SK-N-SH (cell line): Measurements from ENCODE around the gene RAB11B. TPM values are rescaled to one million over a fixed set of nuclear protein-coding genes. Genes with fewer than 3 reads are reported as not detected.

Experiments
- CTCF ChIA-PET: fragments of 300-600, 350-600 bp; formaldehyde crosslinking; extraction: SDS; loops from one replicate; lab custom pipeline; 2021; lab: Yijun Ruan, JAX
- POLR2A ChIA-PET: fragments of 350-600 bp; sonication (Branson Sonifier 250); formaldehyde crosslinking; extraction: SDS; loops from one replicate; lab custom pipeline; 2020; ENCODE audit warnings: antibody characterized with exemption, inconsistent platforms; lab: Yijun Ruan, JAX
- DNase-seq: peaks from one replicate; pipeline ENCODE4 v3.0.0; 2012
- H2AFZ ChIP-seq: fragments of 200-600 bp; sonication (generic); 2 replicates; pipeline ENCODE4 v1.8.1; 2016; ENCODE audit warnings: antibody characterized with exemption, mild to moderate bottlenecking, low read depth
- H3F3A ChIP-seq: fragments of 200-600 bp; sonication (generic); replicated peaks from 2 replicates; pipeline ENCODE3; 2016; ENCODE audit warnings: antibody characterized with exemption, mild to moderate bottlenecking; ENCODE audit not compliant: insufficient read depth
- H3K27ac ChIP-seq, 2 experiments: fragments of 200-500 bp in 1 of 2; fragments of 200-600 bp in 1 of 2; sonication (Bioruptor generic) in 1 of 2; sonication (generic), shearing (Covaris generic) in 1 of 2; 2 replicates each; pipeline versions ENCODE4 v1.5.1 to v1.6.1; 2014 to 2016; ENCODE audit warnings: low read depth in 2 of 2, inconsistent platforms in 1 of 2, low read length in 1 of 2, mild to moderate bottlenecking in 1 of 2, mixed read lengths in 1 of 2
- H3K27me3 ChIP-seq: fragments of 200-600 bp; sonication (generic), shearing (Covaris generic); 2 replicates; pipeline ENCODE4 v1.6.1; 2016; ENCODE audit warnings: mixed run types; ENCODE audit not compliant: insufficient read depth
- H3K36me3 ChIP-seq, 2 experiments: fragments of 200-500 bp in 1 of 2; fragments of 200-600 bp in 1 of 2; sonication (Bioruptor generic) in 1 of 2; sonication (generic) in 1 of 2; replicated peaks in 1 of 2; 2 replicates each; pipeline versions ENCODE3 to v1.5.1; 2014 to 2016; ENCODE audit warnings: low read length in 1 of 2, mild to moderate bottlenecking in 1 of 2; ENCODE audit not compliant: insufficient read depth in 2 of 2, control insufficient read depth in 1 of 2
- H3K4me1 ChIP-seq, 2 experiments: fragments of 200-500 bp in 1 of 2; fragments of 200-600 bp in 1 of 2; sonication (Bioruptor generic) in 1 of 2; sonication (generic), shearing (Covaris generic) in 1 of 2; 2 replicates each; pipeline versions ENCODE4 v1.5.1 to v1.6.1; 2014 to 2016; ENCODE audit warnings: low read depth in 1 of 2, low read length in 1 of 2, mixed run types in 1 of 2; ENCODE audit not compliant: insufficient read depth in 2 of 2, control insufficient read depth in 1 of 2
- H3K4me2 ChIP-seq: fragments of 200-600 bp; sonication (generic), shearing (Covaris generic); 2 replicates; pipeline ENCODE4 v1.6.1; 2017; ENCODE audit warnings: mixed run types
- H3K4me3 ChIP-seq, 2 experiments: fragments of 200-500 bp in 1 of 2; fragments of 200-600 bp in 1 of 2; sonication (Bioruptor generic) in 1 of 2; sonication (generic), shearing (Covaris generic) in 1 of 2; 2 replicates each; pipeline versions ENCODE4 v1.5.1 to v1.8.1; 2014 to 2016; ENCODE audit warnings: low read depth in 2 of 2, inconsistent platforms in 1 of 2, low read length in 1 of 2, mild to moderate bottlenecking in 1 of 2, mixed read lengths in 1 of 2, moderate library complexity in 1 of 2
- H3K79me2 ChIP-seq: fragments of 200-600 bp; sonication (generic); 2 replicates; pipeline ENCODE4 v1.8.1; 2017; ENCODE audit warnings: mild to moderate bottlenecking; ENCODE audit not compliant: insufficient read depth
- H3K9ac ChIP-seq: fragments of 200-600 bp; sonication (generic); 2 replicates; pipeline ENCODE4 v1.6.1; 2017; ENCODE audit warnings: mixed run types
- H3K9me2 ChIP-seq: fragments of 200-600 bp; sonication (generic); 2 replicates; pipeline ENCODE4 v1.6.1; 2017; ENCODE audit warnings: mixed run types
- H3K9me3 ChIP-seq: fragments of 200-600 bp; sonication (generic); 2 replicates; pipeline ENCODE4 v1.6.1; 2017; ENCODE audit warnings: mixed run types, mild to moderate bottlenecking, moderate library complexity
- H4K20me1 ChIP-seq: fragments of 200-600 bp; sonication (generic); 2 replicates; pipeline ENCODE4 v1.6.1; 2017; ENCODE audit warnings: mild to moderate bottlenecking, mixed run types; ENCODE audit not compliant: insufficient read depth
- ELF1 ChIP-seq: IDR thresholded peaks from 2 replicates; pipeline ENCODE4 v1.4.0; 2012
- EP300 ChIP-seq, 2 experiments: IDR thresholded peaks; 2 replicates each; pipeline versions ENCODE4 v1.4.0 to v1.6.1; 2012; ENCODE audit warnings: borderline replicate concordance in 1 of 2, low read depth in 1 of 2, low read length in 1 of 2
- EZH2phosphoT487 ChIP-seq: fragments of 200-600 bp; sonication (generic); IDR thresholded peaks from 2 replicates; pipeline ENCODE4 v1.6.1; 2017; ENCODE audit warnings: low read depth, mixed run types, mild to moderate bottlenecking, antibody characterized with exemption, moderate library complexity, borderline replicate concordance
- FOXM1 ChIP-seq: IDR thresholded peaks from 2 replicates; pipeline ENCODE4 v1.4.0; 2012; ENCODE audit warnings: low read depth, mild to moderate bottlenecking
- GATA2 ChIP-seq: sonication (generic); formaldehyde crosslinking; IDR thresholded peaks from 2 replicates; pipeline ENCODE4 v1.5.0; 2020; ENCODE audit warnings: mild to moderate bottlenecking, missing genetic modification reagents
- MAX ChIP-seq: IDR thresholded peaks from 2 replicates; pipeline ENCODE4 v1.4.0; 2012; ENCODE audit warnings: low read depth
- NRF1 ChIP-seq: IDR thresholded peaks from 2 replicates; pipeline ENCODE4 v1.6.1; 2012; ENCODE audit warnings: low read depth, mild to moderate bottlenecking, low read length
- POLR2AphosphoS5 ChIP-seq: IDR thresholded peaks from 2 replicates; pipeline ENCODE4 v1.6.1; 2012; ENCODE audit warnings: low read depth, low read length
- RAD21 ChIP-seq: IDR thresholded peaks from 2 replicates; pipeline ENCODE4 v1.6.1; 2012; ENCODE audit warnings: mild to moderate bottlenecking, low read length
- RCOR1 ChIP-seq: fragments of 150-350 bp; IDR thresholded peaks from 2 replicates; pipeline ENCODE4 v1.6.1; 2017; ENCODE audit warnings: antibody characterized with exemption, low read length
- TAF1 ChIP-seq: IDR thresholded peaks from 2 replicates; pipeline ENCODE4 v1.6.1; 2012; ENCODE audit warnings: low read depth, mild to moderate bottlenecking, low read length, moderate library complexity, borderline replicate concordance
- TEAD4 ChIP-seq: IDR thresholded peaks from 2 replicates; pipeline ENCODE4 v1.4.0; 2012; ENCODE audit warnings: mild to moderate bottlenecking, borderline replicate concordance; ENCODE audit not compliant: insufficient read depth
- USF1 ChIP-seq: IDR thresholded peaks from 2 replicates; pipeline ENCODE4 v1.4.0; 2012; ENCODE audit warnings: low read depth, borderline replicate concordance
- USF2 ChIP-seq: fragments of 150-350 bp; IDR thresholded peaks from 2 replicates; pipeline ENCODE4 v1.6.1; 2017; ENCODE audit warnings: antibody characterized with exemption, low read length, low read depth, borderline replicate concordance
- YY1 ChIP-seq: IDR thresholded peaks from 2 replicates; pipeline ENCODE4 v1.4.0; 2012; ENCODE audit warnings: low read depth, mild to moderate bottlenecking
- ZBTB33 ChIP-seq: IDR thresholded peaks from 2 replicates; pipeline ENCODE4 v1.4.0; 2012; ENCODE audit warnings: low read depth, borderline replicate concordance
- whole genome bisulfite sequencing: methylation state at CpG from one replicate; pipeline ENCODE4 v1.1.6; 2017; ENCODE audit warnings: low lambda C conversion rate; 5-methylcytosine and 5-hydroxymethylcytosine counted together
- polyA plus RNA-seq, 3 experiments: library from polyadenylated mRNA; depleted of rRNA; stranded (reverse); fragments of >200 nt; gene quantifications; 2 replicates each; pipeline ENCODE4 v1.2.3, GENCODE V29; 2012
- TF ChIP-seq, protein P1 (sequence below): IDR thresholded peaks from 2 replicates; pipeline ENCODE4; 2012
- TF ChIP-seq, protein P2 (sequence below): fragments of 150-350 bp; IDR thresholded peaks from 2 replicates; pipeline ENCODE4 v1.6.1; 2016; ENCODE audit warnings: mild to moderate bottlenecking, low read depth, low read length

The RAB11B gene
- polyA plus RNA-seq, 1 of the 3 experiments (the other 2 are of a cell fraction) = 127 TPM

DNA sequence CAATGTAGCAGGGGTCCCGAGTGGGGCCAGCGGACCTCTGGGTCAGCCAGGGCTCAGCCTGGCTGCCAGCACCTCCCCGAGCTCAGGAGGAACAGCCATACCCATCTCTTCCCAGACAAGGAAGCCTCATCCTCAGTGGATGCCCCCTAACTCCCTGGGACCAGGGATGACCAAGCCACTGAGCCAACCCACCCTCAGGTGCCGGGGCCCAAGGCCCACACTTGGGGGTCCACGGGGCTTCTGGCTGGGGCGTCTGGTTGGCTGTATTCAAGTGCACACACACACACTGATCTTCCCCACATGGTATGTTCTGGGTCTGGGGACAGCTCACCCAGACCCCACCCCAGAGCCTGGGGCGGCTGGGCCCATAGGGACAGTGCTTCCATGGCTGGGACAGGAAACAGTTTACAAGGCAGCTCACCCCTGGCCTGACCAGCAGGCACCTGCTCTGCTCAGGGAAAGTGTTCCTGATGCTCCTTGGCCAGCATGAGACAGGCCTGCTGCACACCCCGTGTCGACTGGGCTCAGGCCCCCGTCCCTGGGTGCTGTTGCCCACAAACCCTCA is 7.7 kb downstream of the RAB11B start:
- 96% methylated on average over 3 of the region's 10 CpGs for WGBS
- Histone ChIP-seq H3K27ac (no peak overlapping the region), H3K79me2 (peaks cover 68% of the 10 kb centered on the region), H3K9ac (no peak overlapping the region), H3K4me2 (no peak overlapping the region), H3K9me3 (no peaks in the 10 kb centered on the region), H2AFZ (no peak overlapping the region), H3F3A (no peaks in the 10 kb centered on the region), H3K36me3 (peaks cover 0 to 14% of the 10 kb centered on the region in 2 experiments), H3K4me3 (no peak overlapping the region), H4K20me1 (peaks cover 59% of the 10 kb centered on the region), H3K27me3 (no peaks in the 10 kb centered on the region), H3K9me2 (no peaks in the 10 kb centered on the region), H3K4me1 (peaks cover 0 to 16% of the 10 kb centered on the region in 2 experiments; a peak in 2 of 4 replicates)
- ChIA-PET POLR2A (interaction anchor here (1.3 kb wide), 1 partner anchor 116 kb away, joined by 5 read pairs; the partner anchor contains the start of gene ZNF414), CTCF (interaction anchor here (0.8 to 2.8 kb wide), 7 partner anchors 11 to 182 kb away, joined by 3 to 42 read pairs (median 4); no protein-coding TSS in a partner anchor)
- TF ChIP-seq EZH2phosphoT487 (no peak), ELF1 (no peak), FOXM1 (no peak), GATA2 (CRISPR knock-in tag) (no peak), NRF1 (no peak), RAD21 (no peak), EP300 (IDR thresholded peaks at IDR 0.05; ENCODE audit: borderline replicate concordance in 1 of 2, low read depth in 1 of 2, low read length in 1 of 2) (no peak), ZBTB33 (no peak), POLR2AphosphoS5 (no peak), TAF1 (no peak), USF2 (no peak), TEAD4 (no peak), MAX (no peak), USF1 (no peak), YY1 (no peak), RCOR1 (no peak)
- TF ChIP-seq, protein P1, sequence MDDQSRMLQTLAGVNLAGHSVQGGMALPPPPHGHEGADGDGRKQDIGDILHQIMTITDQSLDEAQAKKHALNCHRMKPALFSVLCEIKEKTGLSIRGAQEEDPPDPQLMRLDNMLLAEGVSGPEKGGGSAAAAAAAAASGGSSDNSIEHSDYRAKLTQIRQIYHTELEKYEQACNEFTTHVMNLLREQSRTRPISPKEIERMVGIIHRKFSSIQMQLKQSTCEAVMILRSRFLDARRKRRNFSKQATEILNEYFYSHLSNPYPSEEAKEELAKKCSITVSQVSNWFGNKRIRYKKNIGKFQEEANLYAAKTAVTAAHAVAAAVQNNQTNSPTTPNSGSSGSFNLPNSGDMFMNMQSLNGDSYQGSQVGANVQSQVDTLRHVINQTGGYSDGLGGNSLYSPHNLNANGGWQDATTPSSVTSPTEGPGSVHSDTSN = no peak
- TF ChIP-seq, protein P2, sequence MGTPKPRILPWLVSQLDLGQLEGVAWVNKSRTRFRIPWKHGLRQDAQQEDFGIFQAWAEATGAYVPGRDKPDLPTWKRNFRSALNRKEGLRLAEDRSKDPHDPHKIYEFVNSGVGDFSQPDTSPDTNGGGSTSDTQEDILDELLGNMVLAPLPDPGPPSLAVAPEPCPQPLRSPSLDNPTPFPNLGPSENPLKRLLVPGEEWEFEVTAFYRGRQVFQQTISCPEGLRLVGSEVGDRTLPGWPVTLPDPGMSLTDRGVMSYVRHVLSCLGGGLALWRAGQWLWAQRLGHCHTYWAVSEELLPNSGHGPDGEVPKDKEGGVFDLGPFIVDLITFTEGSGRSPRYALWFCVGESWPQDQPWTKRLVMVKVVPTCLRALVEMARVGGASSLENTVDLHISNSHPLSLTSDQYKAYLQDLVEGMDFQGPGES = no peak
- peak; percentile 24 for DNase-seq
